Measurements from ENCODE around the gene AOX1.

Gene AOX1

DNA sequence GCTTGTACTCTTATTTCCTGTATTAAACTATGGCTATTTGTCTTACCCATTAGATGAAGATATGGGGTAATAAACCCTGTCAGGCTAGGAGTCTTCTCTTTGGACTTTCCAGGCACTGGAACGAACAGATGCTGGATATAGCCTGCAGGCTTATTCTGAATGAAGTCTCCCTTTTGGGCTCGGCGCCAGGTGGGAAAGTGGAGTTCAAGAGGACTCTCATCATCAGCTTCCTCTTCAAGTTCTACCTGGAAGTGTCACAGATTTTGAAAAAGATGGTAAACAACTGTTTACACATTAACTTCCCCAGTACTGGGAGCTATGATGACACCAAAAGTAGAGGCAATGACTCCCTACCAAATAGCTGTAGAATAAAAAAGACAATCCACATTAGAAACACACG is 27.9 kb downstream of the AOX1 start:
- DNase-seq (ENCODE audit: low read depth), result peak; percentile 37
- TF ChIP-seq, protein P1, sequence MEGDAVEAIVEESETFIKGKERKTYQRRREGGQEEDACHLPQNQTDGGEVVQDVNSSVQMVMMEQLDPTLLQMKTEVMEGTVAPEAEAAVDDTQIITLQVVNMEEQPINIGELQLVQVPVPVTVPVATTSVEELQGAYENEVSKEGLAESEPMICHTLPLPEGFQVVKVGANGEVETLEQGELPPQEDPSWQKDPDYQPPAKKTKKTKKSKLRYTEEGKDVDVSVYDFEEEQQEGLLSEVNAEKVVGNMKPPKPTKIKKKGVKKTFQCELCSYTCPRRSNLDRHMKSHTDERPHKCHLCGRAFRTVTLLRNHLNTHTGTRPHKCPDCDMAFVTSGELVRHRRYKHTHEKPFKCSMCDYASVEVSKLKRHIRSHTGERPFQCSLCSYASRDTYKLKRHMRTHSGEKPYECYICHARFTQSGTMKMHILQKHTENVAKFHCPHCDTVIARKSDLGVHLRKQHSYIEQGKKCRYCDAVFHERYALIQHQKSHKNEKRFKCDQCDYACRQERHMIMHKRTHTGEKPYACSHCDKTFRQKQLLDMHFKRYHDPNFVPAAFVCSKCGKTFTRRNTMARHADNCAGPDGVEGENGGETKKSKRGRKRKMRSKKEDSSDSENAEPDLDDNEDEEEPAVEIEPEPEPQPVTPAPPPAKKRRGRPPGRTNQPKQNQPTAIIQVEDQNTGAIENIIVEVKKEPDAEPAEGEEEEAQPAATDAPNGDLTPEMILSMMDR (IDR thresholded peaks at IDR 0.05; ENCODE audit: insufficient read depth, low read depth, low read length, missing control alignments), result no peak
- H3K4me3 ChIP-seq (ENCODE audit: low read length), result no peak overlapping the region

- DNase-seq (ENCODE audit: low read depth), result no peak
- H3K4me3 ChIP-seq (ENCODE audit: low read length), result no peak overlapping the region
- TF ChIP-seq, protein P1 (IDR thresholded peaks at IDR 0.05; ENCODE audit: insufficient read depth, low read depth, low read length, missing control alignments), result no peak
Observed at GRCh38 chr2:200614249-200614648, 28.4 kb downstream of the AOX1 start.

DNA sequence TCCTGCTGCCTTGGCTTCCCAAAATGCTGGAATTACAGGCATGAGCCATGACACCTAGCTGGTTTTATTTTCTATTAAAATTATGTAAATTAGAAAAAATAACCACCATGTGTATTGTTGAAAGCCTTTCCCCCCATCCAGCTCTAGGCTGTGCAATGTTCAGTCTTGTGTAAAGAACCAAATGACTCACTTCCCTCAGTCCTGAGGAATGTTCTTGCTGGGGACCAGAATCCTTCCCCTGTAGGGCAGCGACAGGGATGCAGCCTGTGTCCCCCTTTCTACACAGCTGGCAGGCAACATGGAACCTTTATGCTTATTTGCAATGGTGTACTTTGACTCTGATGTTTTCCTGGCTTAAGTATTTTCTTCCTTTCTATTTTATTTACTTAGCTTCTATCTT is 29.4 kb downstream of the AOX1 start:
- TF ChIP-seq, protein P1 (IDR thresholded peaks at IDR 0.05; ENCODE audit: insufficient read depth, low read depth, low read length, missing control alignments), result peak; percentile 25
- peak; percentile 78 for DNase-seq (ENCODE audit: low read depth)
- H3K4me3 ChIP-seq (ENCODE audit: low read length), result no peak overlapping the region

DNA sequence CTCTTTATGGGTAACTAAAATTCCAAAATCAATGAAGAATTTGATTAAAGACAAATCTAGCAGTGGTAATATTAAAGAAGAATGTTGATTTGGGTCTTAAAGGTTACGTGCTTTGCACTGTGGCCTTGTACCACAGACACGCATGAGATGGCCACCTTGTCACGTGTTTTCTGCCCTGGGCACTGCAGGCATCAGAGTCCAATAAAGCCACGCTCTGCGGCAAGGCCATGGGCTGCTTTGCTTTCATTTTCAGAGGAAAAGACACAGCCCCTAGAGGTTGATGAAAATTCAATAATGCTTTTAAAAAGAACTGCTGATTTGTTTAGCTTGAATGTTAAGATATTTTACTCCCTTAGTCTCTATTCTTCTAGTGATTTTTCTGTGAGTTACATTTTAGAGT is 30.4 kb downstream of the AOX1 start:
- TF ChIP-seq, protein P1 (IDR thresholded peaks at IDR 0.05; ENCODE audit: insufficient read depth, low read depth, low read length, missing control alignments), result no peak
- no peak for DNase-seq (ENCODE audit: low read depth)
- no peak overlapping the region for H3K4me3 ChIP-seq (ENCODE audit: low read length)

DNA sequence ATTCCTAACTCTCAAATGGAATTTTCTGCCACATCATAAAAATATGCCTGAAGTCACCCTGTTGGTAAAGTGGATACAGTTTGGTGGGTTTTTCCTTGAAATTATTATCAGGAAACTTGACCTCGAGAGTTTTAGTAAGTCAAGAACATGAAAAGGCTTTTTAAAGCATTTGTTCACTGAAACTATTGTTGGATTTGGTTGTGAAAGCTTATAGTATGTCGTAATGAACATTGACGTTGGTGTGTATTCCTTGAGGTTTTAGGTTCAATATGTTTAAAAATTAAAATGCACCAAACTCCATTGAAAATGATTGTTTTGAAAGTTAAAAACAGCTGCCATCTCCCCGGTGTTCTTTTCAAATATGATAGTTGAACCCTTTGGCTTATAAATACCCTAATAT is 30.8 kb downstream of the AOX1 start:
- no peak for DNase-seq (ENCODE audit: low read depth)
- TF ChIP-seq, protein P1 (IDR thresholded peaks at IDR 0.05; ENCODE audit: insufficient read depth, low read depth, low read length, missing control alignments), result no peak
- H3K4me3 ChIP-seq (ENCODE audit: low read length), result no peak overlapping the region

DNA sequence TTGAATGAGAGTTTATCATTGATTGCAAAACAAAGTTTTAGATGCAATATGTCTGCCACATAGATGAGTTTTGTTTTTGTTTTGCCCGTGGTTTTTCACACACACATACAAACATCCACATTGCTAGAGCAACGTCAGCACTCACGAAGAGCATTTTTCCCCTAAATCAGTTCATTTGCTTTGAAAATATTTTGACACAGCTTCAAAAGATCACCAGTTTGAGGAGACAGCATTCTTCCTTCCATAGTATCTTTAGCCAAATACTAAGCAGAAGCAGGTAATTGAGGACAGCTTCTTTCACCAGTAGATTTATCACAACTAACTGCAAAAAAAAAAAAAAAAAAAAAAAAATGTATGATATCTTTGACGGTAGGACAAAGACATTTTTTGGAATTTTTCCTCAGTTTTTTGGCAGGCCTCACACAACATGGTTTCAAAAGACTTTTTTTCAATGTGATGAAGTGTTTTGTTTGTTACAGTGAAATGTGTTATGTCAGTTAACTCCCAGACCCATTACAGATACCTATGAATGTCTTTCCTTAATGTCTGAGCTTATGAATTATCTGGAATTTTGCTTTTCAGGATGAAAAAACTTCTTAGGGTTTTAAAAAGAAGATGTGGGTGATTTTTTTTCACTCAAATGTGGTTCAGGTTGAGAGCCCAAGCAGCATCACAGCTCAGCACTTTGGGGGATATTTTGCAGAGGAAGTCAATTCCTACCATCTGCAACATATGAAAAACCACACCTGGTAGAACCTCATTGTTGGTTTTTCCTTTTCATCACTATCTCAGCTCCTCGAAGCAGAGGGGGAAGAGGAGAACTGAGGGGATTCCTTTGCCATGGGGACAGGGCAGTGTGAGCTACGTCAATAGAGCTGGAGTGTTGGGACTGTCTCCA is 31.6 kb downstream of the AOX1 start:
- TF ChIP-seq, protein P1 (IDR thresholded peaks at IDR 0.05; ENCODE audit: insufficient read depth, low read depth, low read length, missing control alignments), result no peak
- DNase-seq (ENCODE audit: low read depth), result no peak
- no peak overlapping the region for H3K4me3 ChIP-seq (ENCODE audit: low read length)

DNA sequence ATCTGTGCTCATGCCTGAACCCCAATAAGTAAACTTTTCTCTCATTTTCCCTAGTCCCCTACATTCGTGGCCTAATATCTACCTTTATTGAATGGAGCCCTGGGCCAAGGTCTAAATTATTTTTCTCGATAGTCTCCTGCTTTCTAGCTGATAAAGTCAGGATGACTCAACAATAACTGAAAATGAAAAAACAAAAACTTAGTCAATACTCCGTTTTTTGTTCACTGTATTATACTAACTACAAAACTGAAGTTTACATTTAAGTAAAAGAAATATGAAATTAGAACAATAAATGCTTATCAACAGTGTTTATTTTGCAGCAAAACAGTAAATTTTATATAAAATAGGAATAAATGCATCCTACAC is 32.2 kb downstream of the AOX1 start:
- no peak for DNase-seq (ENCODE audit: low read depth)
- H3K4me3 ChIP-seq (ENCODE audit: low read length), result no peak overlapping the region
- TF ChIP-seq, protein P1 (IDR thresholded peaks at IDR 0.05; ENCODE audit: insufficient read depth, low read depth, low read length, missing control alignments), result no peak

Data from epithelial cell of esophagus (primary cell).